GM12878 (cell line): ENCODE measurements around the gene LAMA2. TPM values are rescaled to one million over a fixed set of nuclear protein-coding genes. Genes with fewer than 3 reads are reported as not detected.

Source experiments
- ATAC-seq: fragments of 200-7000 bp; cut with Tn5 transposase; 3 replicates; pipeline ENCODE4 v1.9.1; 2020; ENCODE audit warnings: mild to moderate bottlenecking, moderate library complexity
- BruUV-seq: library from RNA; stranded (reverse); fragments of 400-500 nt; replicated peaks from 2 replicates; lab custom pipeline; 2021; lab: Mats Ljungman, UMichigan
- CTCF ChIA-PET: fragments of 300-600 bp; sonication (Branson Sonifier 250); formaldehyde crosslinking; extraction: SDS; loops from one replicate; lab custom pipeline; 2021; ENCODE audit warnings: inconsistent platforms; lab: Yijun Ruan, JAX
- POLR2A ChIA-PET: fragments of 350-600 bp; formaldehyde crosslinking; extraction: SDS; loops from one replicate; lab custom pipeline; 2021; ENCODE audit warnings: inconsistent platforms; lab: Charles Lee
- RAD21 ChIA-PET: fragments of 300-600 bp; sonication (Branson Sonifier 250); formaldehyde crosslinking; loops from one replicate; lab custom pipeline; 2023; ENCODE audit warnings: antibody characterized with exemption; ENCODE audit not compliant: unreplicated experiment; lab: Charles Lee
- SMC1A ChIA-PET: fragments of 300-600 bp; sonication (Branson Sonifier 250); formaldehyde crosslinking; loops from one replicate; lab custom pipeline; 2023; ENCODE audit not compliant: unreplicated experiment, uncharacterized antibody; lab: Charles Lee
- DNase-seq: peaks from one replicate; pipeline ENCODE4 v3.0.0-alpha.2; 2011; ENCODE audit warnings: low read depth, low spot score
- FAIRE-seq: peaks from 3 replicates; lab custom pipeline; 2011; peaks lifted over from hg19 to GRCh38; lab: Jason Lieb, UNC
- H2AFZ ChIP-seq: 2 replicates; pipeline ENCODE4 v1.6.0; 2011; ENCODE audit warnings: low read depth, low read length, control low read depth; ENCODE audit not compliant: control insufficient read depth
- H3K27ac ChIP-seq: 2 replicates; pipeline ENCODE4 v1.5.1; 2011; ENCODE audit warnings: control low read depth; ENCODE audit not compliant: control insufficient read depth, insufficient read depth
- H3K27me3 ChIP-seq, 2 experiments: replicated peaks in 1 of 2; 2 replicates each; pipeline versions ENCODE4 v1.6.0 to v1.6.1; 2011; ENCODE audit warnings: low read length in 1 of 2; ENCODE audit not compliant: control insufficient read depth in 2 of 2, insufficient read depth in 2 of 2
- H3K36me3 ChIP-seq, 2 experiments: 2 replicates each; pipeline ENCODE4 v1.5.1; 2011; ENCODE audit warnings: low read length in 1 of 2; ENCODE audit not compliant: control insufficient read depth in 2 of 2, insufficient read depth in 2 of 2
- H3K4me1 ChIP-seq: 2 replicates; pipeline ENCODE4 v1.6.1; 2011; ENCODE audit warnings: mild to moderate bottlenecking, low read length, moderate library complexity, mixed read lengths; ENCODE audit not compliant: control insufficient read depth, insufficient read depth
- H3K4me2 ChIP-seq: 2 replicates; pipeline ENCODE4 v1.6.0; 2011; ENCODE audit warnings: control low read depth; ENCODE audit not compliant: control insufficient read depth, insufficient read depth
- H3K4me3 ChIP-seq: fragments of 200-600 bp; sonication (generic); 2 replicates; pipeline ENCODE4 v1.5.1; 2016
- H3K79me2 ChIP-seq: 2 replicates; pipeline ENCODE4 v1.6.0; 2011; ENCODE audit warnings: low read length; ENCODE audit not compliant: control insufficient read depth, insufficient read depth
- H3K9ac ChIP-seq: 2 replicates; pipeline ENCODE4 v1.8.0; 2011; ENCODE audit warnings: low read length, control low read depth, mixed read lengths; ENCODE audit not compliant: control insufficient read depth, insufficient read depth
- H3K9me3 ChIP-seq: replicated peaks from 3 replicates; pipeline ENCODE4 v1.5.1; 2011; ENCODE audit warnings: mild to moderate bottlenecking, low read length; ENCODE audit not compliant: control insufficient read depth, insufficient read depth
- H4K20me1 ChIP-seq: 2 replicates; pipeline ENCODE4 v1.6.0; 2011; ENCODE audit not compliant: control insufficient read depth, insufficient read depth
- ASH2L ChIP-seq: fragments of 300-600, 200-600 bp; sonication (generic); IDR thresholded peaks from 2 replicates; pipeline ENCODE4 v1.6.1; 2017; ENCODE audit warnings: low read depth, mild to moderate bottlenecking, borderline replicate concordance
- BCLAF1 ChIP-seq: fragments of 450-650 bp; IDR thresholded peaks from 2 replicates; pipeline ENCODE4 v1.6.1; 2017; ENCODE audit warnings: antibody characterized with exemption, mild to moderate bottlenecking, moderate library complexity
- CREM ChIP-seq: IDR thresholded peaks from 2 replicates; pipeline ENCODE4 v1.6.1; 2014; ENCODE audit warnings: antibody characterized with exemption, low read depth
- DPF2 ChIP-seq: fragments of 450-650 bp; IDR thresholded peaks from 2 replicates; pipeline ENCODE4 v1.6.1; 2017; ENCODE audit warnings: mild to moderate bottlenecking
- GATAD2B ChIP-seq: fragments of 450-650 bp; conservative IDR thresholded peaks from 2 replicates; pipeline ENCODE4 v1.6.1; 2017; ENCODE audit warnings: low read depth, mild to moderate bottlenecking, moderate library complexity
- HDAC2 ChIP-seq: fragments of 200-600 bp; sonication (generic); IDR thresholded peaks from 2 replicates; pipeline ENCODE4 v1.6.1; 2017
- HSF1 ChIP-seq: fragments of 150-350 bp; IDR thresholded peaks from 2 replicates; pipeline ENCODE4 v1.6.1; 2014; ENCODE audit warnings: mild to moderate bottlenecking, low read depth, low read length
- MAX ChIP-seq: IDR thresholded peaks from 2 replicates; pipeline ENCODE4 v1.6.1; 2012; ENCODE audit warnings: low read depth, low read length, improper control_type of control experiment
- MYB ChIP-seq: fragments of 150-350 bp; IDR thresholded peaks from 2 replicates; pipeline ENCODE4 v1.6.1; 2014; ENCODE audit warnings: mild to moderate bottlenecking, low read depth, low read length, borderline replicate concordance
- NR2F1 ChIP-seq: fragments of 450-650 bp; conservative IDR thresholded peaks from 2 replicates; pipeline ENCODE4 v1.6.1; 2017; ENCODE audit warnings: mild to moderate bottlenecking
- RAD21 ChIP-seq: IDR thresholded peaks from 2 replicates; pipeline ENCODE4 v1.6.1; 2011; ENCODE audit warnings: mild to moderate bottlenecking, low read depth, low read length, moderate library complexity; ENCODE audit not compliant: insufficient read depth
- STAT1 ChIP-seq: fragments of 450-650 bp; conservative IDR thresholded peaks from 2 replicates; pipeline ENCODE4 v1.6.1; 2014; ENCODE audit warnings: antibody characterized with exemption, mild to moderate bottlenecking
- STAT3 ChIP-seq: IDR thresholded peaks from 2 replicates; pipeline ENCODE4 v1.6.1; 2011; ENCODE audit warnings: low read depth, low read length, improper control_type of control experiment
- USF2 ChIP-seq: IDR thresholded peaks from 2 replicates; pipeline ENCODE4 v1.6.1; 2011; ENCODE audit warnings: low read depth, low read length, improper control_type of control experiment, borderline replicate concordance
- YBX1 ChIP-seq: fragments of 450-650 bp; IDR thresholded peaks from 2 replicates; pipeline ENCODE4 v1.6.1; 2016; ENCODE audit warnings: antibody characterized with exemption
- WGBS: methylation state at CpG from one replicate; pipeline ENCODE4 v1.1.6; 2016; ENCODE audit warnings: low lambda C conversion rate; ENCODE audit not compliant: insufficient replicate concordance, insufficient coverage; ENCODE audit errors: missing lambda C conversion rate; 5-methylcytosine and 5-hydroxymethylcytosine counted together
- in situ Hi-C: fragments of 300-500 bp; cut with MboI; formaldehyde crosslinking; loops from 9 replicates; pipeline ENCODE4 v1.14.3; 2018; ENCODE audit warnings: mixed read lengths
- intact Hi-C: fragments of 100-400 bp; cut with micrococcal nuclease; formaldehyde crosslinking; loops from one replicate; pipeline ENCODE4 v1.14.2; 2022; ENCODE audit not compliant: unreplicated experiment
- polyA plus RNA-seq, 11 experiments: library from polyadenylated mRNA; depleted of rRNA in 4 of 11; unstranded in 6 of 11; stranded (reverse) in 5 of 11; fragments of >200 nt; fragmentation: Nextera tagmentation in 4 of 11; fragmentation: Illumina TruSeq in 1 of 11; extraction: Ambion mirVana in 4 of 11; extraction: Trizol in 1 of 11; gene quantifications; 1 replicate in 1 of 11; 2 replicates in 10 of 11; pipeline versions ENCODE4 v1.2.1 to v1.2.3, GENCODE V29; 2011 to 2016; ENCODE audit warnings: inconsistent platforms in 2 of 11, missing spikeins in 2 of 11, low read depth in 1 of 11
- total RNA-seq, 4 experiments: library from RNA; depleted of rRNA in 3 of 4; stranded (reverse); fragments of >200 nt in 3 of 4; fragmentation: Illumina TruSeq in 1 of 4; extraction: Trizol in 1 of 4; gene quantifications; 2 replicates each; pipeline versions ENCODE4 v1.2.1 to v1.2.3, GENCODE V29; 2013 to 2021

Gene LAMA2
- total and polyA plus RNA-seq, 10 of the 15 experiments (the other 5 are each of a cell fraction or from before 2014, with no cell fraction given) = 0.04 to 2.0 (median 0.37) TPM; not detected in 1

GRCh38 chr6:129516005-129516404 lies 633.1 kb downstream of the LAMA2 start:
- H3K79me2 ChIP-seq = no peaks in the 10 kb centered on the region
- no peak overlapping the region for H3K4me2 ChIP-seq
- no peaks in the 10 kb centered on the region for H3K9me3 ChIP-seq
- TF ChIP-seq STAT3 (no peak), ASH2L (no peak), BCLAF1 (no peak), DPF2 (no peak), MAX (no peak), CREM (no peak), HSF1 (no peak), YBX1 (no peak), STAT1 (no peak), NR2F1 (no peak), HDAC2 (no peak), GATAD2B (no peak), RAD21 (no peak), MYB (no peak), USF2 (no peak)
- TF ChIP-seq, all 136 proteins: peak for 0
- no TSS peak for BruUV-seq
- H3K36me3 ChIP-seq = no peaks in the 10 kb centered on the region
- 16% methylated on average over 3 of the region's 3 CpGs for WGBS
- DNase-seq (no peak), ATAC-seq (no peak), FAIRE-seq (no peak)
- no peak overlapping the region for H2AFZ ChIP-seq
- no peaks in the 10 kb centered on the region for H3K4me1 ChIP-seq
- ChIA-PET SMC1A (interaction anchor here (0.6 to 1.8 kb wide), 4 partner anchors 17 to 252 kb away, joined by 3 to 5 read pairs (median 4); no protein-coding TSS in a partner anchor), CTCF (interaction anchor here (0.9 to 2.4 kb wide), 4 partner anchors 12 to 215 kb away, joined by 3 to 14 read pairs (median 4); no protein-coding TSS in a partner anchor), POLR2A (no interaction called here), RAD21 (no interaction called here)
- intact Hi-C loops (no loop called here), in situ Hi-C loops (no loop called here)
- no peak overlapping the region for H3K4me3 ChIP-seq
- no peak overlapping the region for H3K9ac ChIP-seq
- no peaks in the 10 kb centered on the region for H3K27me3 ChIP-seq
- no peak overlapping the region for H3K27ac ChIP-seq
- no peaks in the 10 kb centered on the region for H4K20me1 ChIP-seq
